NCI-H2196 (cell line): ENCODE measurements around the gene RFXANK.

Source experiments
- DNase-seq: peaks from one replicate; lab custom pipeline; 2025; ENCODE audit not compliant: unreplicated experiment; lab: John Stamatoyannopoulos, UW

Gene RFXANK

DNA sequence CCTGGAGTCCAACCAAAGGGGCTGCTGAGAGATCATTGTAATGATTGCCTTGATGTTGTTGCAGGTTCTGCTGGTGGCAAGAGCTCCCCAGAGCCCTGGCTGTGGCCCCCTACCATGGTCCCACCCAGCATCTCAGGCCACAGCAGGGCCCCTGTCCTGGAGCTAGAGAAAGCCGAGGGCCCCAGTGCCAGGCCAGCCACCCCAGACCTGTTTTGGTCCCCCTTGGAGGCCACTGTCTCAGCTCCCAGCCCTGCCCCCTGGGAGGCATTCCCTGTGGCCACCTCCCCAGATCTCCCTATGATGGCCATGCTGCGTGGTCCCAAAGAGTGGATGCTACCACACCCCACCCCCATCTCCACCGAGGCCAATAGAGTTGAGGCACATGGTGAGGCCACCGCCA, 35.2 kb downstream of the RFXANK start:
- DNase-seq, result no peak

DNA sequence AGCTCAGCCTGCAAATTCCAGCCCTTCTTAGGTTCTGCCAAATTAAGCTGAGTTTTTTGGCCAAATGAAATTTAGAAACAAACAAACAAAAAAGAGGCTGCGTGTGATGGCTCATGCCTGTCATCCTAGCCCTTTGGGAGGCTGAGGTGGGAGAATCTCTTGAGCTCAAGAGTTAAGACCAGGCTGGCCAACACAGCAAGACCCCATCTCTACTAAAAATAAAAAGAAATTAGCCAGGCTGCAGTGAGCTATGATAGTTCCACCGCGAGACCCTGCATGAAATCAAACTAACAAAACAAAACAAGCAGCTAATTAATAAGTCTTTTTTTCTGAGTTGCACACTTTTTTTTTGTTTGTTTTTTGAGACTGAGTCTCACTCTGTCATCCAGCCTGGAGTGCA, 37.6 kb downstream of the RFXANK start:
- no peak for DNase-seq

DNA sequence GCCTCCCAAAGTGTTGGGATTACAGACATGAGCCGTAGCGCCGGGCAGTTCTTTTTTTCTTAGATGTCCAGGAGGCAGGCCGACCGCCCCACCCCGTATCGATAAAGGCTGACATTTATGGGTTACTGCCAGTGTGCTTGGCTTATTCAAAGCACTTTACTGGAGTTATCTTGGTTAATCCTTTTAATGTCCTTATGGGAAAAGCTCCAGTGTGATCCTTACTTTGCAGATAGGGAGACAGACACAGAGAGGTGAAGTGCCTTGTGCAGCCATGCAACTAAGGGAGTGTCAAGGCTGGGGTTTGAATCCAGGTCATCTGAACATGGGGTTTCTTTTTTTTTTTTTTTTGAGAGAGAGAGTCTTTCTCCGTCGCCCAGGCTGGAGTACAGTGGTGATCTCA, 38.9 kb downstream of the RFXANK start:
- DNase-seq, result no peak

DNA sequence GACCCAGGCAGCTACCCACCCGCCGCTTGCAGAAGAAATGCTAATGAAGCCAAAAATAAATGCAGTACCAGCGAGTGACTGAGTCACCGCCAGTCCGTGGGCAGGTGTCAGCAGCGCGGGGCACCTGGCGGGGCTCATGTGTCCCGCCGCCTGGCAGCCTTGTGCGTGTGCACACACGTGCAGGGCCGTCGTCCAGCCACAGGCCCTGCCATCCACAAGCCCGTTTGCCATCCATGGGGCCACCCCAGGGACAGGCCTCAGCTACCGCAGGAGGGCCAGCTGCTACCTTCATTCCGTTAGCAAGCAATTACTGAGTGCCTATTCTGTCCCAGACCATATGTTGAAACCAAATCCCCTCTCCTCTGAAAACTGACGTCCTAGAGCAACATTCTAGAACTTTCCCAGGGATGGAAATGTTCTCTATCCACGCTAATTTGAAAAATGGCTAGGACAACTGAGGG, 40.2 kb downstream of the RFXANK start:
- DNase-seq, result no peak

DNA sequence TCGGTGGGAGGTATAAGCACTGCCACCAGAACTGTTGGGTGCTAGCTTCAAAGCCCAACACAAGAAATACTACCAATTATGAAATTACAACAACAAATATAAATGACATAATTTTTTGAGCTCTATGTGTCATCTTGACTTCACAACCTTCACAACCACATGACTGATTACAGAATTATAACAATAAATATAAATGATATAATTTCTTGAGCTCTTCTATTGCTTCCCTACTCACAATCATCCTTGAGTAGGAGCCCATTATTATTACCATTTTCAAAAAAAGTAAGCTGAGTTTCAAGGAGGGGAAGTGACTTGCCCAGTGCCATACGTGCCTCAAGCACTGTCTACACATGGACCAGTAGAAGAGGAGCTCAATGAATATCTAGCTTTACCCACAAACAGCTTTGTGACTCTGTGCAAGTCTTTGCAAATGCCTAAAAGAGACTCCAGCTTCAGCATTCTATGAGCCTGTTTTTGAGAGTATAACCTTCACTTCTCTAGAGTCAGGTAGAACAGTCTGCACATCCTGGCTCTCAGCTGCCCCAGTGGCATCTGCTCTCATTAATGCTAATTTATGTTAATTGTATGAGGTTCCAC, 42.3 kb downstream of the RFXANK start:
- no peak for DNase-seq

DNA sequence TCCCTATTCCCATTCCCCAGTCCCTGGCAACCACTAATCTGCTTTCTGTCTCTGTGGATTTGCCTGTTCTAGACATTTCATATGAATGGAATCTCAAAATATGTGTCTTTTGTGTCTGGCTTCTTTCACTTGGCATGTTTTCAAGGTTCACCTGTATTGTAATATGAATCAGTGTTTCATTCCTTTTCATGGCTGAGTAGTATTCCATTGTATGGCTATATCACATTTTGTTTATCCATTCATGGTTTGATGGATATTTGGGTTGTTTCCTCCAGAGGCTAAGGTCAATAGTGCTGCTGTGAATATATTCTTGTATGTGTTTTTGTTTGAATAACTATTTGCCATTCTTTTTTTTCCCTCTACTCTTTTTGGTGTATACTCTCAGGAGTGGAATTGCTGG, 44.1 kb downstream of the RFXANK start:
- no peak for DNase-seq

DNA sequence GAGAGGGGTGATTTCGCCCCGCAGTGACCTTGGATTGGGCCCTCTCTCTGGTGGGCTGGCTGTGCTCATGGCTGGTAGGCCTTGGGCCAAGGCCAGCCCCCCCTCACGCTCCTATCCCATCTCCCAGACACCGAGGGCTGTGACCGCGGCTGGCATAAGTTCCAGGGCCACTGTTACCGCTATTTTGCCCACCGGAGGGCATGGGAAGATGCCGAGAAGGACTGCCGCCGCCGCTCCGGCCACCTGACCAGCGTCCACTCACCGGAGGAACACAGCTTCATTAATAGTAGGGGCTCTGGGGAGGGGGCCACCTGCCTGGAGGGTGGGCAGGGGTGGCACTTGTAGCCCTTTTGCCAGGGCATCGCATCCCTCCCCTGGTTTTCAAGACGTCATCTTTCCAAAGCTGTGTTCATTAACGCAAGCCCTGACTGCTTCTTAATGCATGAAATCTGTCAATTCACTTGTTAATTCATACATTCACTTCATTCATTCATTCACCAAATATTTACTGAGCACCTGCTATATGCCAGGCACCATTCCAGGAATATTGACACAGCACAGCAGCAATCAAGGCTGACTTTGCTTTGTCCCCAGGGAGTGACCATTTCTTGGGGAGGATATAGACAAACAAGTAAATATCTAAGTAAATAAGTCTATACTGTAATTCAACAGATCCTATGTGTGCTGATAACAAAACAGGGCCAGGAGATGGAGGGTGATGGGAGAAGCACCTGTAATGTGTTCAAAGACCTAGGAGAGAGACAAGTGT, 46.3 kb downstream of the RFXANK start:
- no peak for DNase-seq

DNA sequence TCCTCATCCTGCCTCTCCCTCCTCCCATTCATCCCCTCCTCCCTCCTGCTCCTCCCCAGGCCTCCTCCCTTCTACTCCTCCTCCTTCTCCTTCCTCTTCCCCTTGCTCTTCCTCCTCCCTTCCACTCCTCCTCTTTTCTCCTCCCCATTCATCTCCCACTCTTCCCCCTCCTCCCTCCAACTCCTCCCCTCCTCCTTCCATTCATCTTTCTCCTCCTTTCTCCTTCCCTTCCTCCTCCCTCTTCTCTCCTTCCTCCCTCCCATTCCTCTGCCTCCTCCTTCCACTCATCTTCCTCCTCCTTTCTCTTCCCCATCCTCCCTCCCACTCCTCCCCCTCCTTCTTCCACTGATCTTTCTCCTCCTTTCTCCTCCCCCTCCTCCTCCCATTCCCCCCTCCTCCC, 47.6 kb downstream of the RFXANK start:
- DNase-seq, result no peak

DNA sequence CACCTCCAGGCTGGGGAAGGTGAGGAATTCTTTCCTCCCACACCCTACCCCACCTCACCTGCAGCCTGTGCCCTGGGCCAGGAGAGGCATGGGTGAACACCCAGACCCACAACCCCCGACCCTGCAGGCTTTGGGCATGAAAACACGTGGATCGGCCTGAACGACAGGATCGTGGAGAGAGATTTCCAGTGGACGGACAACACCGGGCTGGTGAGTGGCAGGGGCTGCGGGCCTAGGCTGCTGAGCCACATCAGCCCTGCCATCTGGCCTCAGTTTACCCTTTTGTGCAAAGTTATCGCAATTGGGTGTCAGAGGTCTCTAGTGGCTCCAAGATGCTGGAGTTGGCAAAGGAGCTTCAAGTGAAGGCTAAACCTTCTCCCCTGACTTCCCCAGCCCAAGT, 48.4 kb downstream of the RFXANK start:
- DNase-seq, result no peak

DNA sequence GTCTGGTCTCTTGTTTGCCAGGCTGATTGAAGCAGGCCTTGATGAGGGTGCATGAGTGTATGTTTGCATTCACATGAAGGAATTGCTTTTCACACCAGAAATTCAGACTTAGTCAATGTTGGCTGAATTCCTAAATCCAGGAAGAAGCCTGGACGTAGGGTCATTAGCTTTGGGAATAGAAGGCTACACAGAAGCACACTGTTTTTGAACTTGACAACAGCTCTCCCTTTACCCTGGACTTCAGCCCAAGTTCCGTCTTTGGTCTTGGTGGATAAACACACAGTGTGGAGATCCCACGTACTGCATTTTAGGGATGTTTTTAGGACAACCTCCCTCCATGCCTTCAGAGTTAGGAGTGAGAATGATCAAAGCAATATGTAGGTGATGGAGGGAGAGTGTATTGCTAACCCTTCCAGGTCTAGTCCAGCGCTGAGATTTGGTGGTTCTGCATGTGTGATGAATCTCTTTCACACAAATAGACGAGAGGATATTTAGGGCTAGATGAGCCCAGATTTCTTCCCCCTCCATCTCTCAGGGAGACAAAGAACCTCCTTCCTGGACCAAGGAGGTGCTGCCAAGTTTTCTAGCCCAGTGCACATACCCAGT, 58.2 kb downstream of the RFXANK start:
- no peak for DNase-seq
